Activated CD4-positive, alpha-beta T cell treated with anti-CD3 and anti-CD28 coated beads, Interleukin-10, Interleukin-2, amounts not matched to agents 100 ng/mL and 50 ng/mL, durations not matched to agents 16 hours and 8 hours (primary cell): Measurements from ENCODE around the gene CNPY1.
"Not testable (repeated sequence)": the region's sequence is repeated elsewhere in the genome, so short reads cannot be mapped to it uniquely, and the experiment has no call there.

Source experiments
- DNase-seq: peaks from one replicate; pipeline ENCODE4 v3.0.0-alpha.2; 2020

CNPY1 gene

DNA sequence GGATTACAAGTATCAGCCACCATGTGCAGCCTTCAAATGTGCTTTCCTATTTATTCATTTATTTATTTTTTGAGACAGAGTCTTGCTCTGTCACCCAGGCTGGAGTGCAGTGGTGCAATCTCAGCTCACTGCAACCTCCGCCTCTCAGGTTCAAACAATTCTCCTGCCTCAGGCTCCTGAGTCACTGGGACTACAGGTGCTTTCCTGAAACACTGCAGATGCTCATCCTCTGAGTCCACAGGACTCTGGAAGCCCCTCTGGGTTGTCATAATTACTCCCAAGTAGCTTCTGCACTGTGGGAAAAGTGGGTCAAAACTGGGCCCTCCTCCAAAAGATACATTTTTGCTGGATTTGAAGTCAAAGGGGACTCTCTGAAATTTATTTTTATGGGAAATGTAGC, at the start of gene CNPY1:
Gene CNPY1, minus strand, starts transcription at position 111 of the 400 bp plus-strand sequence. CDS start 630 bp downstream, outside the sequence.
- DNase-seq, result not testable (repeated sequence)

DNA sequence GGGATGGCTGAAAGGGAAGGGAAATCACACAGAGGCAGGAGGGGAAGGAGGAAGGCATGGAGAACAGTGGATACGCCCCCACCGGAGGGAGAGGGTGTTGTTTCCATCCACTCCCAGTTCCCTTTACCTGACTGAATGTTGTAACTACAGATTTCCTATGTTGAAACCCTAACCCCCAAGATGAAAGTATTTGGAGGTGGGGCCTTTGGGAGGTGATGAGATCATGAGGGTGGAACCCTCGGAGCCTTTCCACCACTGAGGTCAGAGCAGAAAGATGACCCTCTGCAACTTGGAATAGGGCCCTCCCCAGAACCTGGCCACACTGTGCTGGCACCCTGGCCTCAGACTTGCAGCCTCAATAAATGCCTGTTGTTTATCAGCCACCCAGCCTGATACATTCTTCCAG, 48.6 kb upstream of the CNPY1 start:
- no peak for DNase-seq

DNA sequence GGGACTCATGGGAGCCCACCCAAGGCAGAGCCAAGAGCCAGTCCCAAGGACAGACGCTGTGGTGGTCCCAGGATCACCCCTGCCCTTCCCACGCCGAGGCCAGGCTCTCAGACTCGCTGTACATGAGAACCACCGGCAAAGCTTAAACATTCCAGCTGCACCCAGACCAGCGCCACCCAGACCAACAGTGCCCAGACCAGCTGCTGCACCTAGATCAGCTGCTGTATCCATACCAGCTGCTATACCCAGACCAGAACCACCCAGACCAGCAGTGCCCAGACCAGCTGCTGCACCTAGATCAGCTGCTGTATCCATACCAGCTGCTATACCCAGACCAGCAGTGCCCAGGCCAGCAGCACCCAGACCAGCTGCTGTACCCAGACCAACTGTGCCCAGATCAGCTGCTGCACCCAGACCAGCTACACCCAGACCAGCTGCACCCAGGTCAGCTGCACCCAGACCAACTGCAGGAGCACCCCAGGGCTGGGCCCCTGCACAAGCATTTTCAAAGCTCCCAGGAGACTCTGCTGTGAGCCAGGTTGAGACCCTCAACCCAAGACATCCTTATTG, 47.9 kb upstream of the CNPY1 start:
- DNase-seq, result no peak

DNA sequence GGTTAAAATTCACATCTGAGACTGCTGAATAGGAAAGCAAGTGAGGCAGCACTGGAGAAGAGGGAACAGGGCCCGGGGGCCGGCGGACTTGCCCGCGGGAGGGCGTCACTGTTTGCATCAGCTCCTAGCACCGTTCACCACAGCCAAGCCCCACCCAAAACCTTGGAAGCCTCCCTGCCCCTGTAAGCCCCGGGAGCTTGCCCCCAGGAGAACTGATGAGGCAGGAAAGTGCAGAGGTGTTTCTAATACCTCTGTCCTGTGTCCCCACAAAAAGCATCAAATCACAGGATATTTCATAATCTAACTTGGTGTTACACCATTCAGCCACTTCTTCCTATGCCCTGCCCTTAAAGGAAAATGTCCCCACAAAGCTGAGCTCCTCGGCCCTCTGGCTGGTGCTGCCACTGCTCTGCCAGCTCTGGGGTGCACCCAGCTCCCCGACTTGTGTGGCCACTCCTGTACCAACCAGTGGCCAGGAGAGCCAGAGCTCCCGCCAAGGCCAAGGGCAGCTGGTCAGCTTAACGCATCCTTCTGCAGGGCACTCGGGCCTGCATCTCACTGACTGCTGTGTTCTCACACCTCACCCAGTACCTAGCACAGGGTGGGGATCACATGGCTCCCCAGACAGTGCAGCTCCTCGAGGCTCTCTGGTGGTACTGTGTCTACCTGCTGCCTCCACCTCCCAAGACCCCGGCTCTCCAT, 47.3 kb upstream of the CNPY1 start:
- no peak for DNase-seq

DNA sequence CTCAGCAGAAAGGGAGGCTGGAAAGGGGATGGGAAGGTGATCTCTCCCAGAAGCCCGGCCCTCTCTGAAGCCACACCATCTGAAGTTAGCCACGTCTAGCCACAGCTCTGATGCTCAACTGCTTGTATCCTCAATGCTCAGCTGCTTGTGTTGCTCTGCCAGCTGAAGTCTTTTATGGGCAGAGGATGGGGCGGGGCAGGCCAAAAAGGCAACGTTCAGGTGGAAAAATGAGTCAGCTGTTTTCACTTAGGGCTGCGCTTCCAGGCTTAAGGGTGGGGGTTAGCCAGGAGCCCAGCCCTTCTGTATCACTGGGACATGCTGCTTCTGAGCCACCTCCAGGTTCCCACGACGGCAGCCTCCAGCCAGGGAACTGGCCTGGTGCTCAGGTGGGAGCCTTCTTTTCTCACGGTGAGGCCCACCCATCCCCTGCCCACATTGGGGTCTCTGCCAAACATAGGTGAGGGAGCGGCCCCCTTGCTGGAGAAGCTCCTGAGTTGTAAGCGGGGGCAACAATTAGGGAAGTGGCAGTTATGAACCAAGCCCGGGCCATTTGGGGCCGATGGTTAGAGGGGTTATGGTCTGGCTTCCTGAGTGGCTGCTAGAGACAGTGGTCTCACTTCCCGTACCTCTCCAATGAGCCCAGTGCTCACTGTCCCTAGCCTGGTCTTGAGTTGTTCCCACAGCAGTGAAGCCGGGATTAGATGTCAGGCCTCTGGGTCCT, 44.9 kb upstream of the CNPY1 start:
- peak; percentile 51 for DNase-seq

DNA sequence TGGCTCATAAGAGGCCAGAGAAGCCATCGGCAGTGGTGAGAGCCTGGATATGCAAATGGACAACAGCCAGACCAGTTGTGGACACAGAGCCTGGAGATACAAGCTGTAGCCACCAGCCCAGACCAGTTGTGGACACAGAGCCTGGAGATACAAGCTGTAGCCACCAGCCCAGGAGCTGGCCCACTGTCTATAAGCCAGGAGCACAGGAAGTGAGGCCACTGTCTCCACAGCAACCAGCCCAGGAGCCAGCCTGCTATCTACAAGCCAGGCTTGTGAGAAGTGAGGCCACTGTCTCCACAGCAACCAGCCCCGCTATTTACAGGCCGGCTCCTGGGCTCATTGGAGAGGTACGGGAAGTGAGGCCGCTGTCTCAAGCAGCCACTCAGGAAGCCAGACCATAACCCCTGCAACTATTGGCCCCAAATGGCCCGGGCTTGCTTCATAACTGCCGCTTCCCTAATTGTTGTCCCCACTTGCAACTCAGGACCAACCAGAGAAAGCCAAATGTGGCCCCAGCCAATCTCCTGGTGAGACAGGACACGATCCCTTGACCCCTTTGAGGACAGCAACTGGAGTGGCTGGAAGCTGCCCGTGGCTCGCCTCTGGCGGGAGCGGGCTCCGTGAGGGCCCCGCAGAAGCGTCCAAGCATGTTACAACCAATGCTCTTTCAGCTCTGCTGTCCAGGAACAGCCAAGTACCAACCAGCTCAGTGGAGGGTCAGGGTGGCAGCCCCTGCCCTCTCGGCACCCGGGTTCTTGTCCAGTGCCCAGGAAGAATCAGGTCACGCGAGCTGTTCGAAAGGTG, 44.1 kb upstream of the CNPY1 start:
- peak; percentile 34 for DNase-seq

DNA sequence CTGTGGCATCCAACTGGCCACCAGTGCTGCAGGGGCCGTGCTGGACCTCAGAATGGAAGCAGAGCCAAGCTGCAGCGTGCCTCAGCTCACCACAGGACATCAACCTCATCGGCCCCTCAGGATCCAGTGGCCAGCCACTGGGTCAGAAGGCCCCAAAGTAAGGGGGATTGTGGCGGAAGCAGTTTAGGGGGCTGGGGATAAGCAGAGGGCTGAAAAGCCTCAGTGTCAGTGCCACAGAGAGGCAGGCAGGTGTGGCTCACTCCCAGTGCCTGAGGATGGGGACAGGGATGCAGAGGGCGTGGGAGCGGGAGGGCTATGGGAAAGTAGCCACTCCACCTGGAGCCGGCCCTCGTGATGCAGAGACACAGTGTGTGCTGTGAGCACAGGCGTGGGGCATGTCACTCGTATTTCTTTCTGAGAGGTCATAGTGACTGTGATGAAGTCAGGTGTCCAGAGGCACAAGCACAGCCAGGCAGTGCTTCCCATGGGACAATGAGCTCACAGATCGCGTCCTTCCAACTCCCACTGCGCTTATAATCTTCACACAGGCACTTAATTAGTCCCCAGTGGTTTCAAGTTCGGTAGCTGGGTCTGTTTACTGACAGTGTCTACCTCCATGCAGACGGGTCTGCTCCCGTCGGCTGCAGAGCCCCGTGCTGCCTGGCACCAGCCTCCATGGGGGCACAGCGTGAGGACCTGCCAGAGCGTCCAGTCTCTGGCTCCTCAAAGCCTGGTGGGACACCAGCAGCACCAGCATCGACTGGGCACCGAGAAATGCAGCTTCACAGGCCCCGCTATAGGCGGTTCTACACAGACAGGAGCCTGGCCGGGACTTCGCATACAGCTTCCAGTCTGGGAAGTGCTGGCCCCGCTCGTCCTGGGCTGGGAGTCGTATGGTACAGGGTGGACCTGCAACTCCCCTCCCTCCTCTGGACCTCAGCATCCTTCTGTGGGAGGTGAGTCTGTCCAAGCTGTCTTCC, 42.9 kb upstream of the CNPY1 start:
- no peak for DNase-seq

DNA sequence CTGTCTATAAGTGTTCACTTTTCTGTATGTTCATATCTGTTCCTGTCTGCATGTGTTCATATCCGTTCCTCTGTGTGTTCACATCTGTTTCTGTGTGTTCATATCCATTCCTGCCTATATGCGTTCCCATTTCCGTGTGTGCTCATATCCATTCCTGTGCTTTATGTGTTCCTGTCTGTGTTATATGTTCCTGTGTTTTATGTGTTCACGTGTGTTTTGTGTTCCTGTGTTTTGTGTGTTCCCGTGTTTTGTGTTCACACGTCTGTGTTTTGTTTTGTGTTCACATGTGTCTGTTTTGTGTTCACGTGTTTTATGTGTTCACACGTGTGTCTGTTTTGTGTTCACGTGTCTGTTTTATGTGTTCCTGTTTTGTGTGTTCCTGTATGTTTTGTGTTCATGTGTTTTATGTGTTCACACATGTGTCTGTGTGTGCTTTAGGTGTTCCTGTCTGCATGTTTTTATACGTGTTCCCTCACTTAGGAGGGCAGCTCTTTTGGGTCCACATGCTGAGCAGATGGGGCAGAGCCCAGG, 42.2 kb upstream of the CNPY1 start:
- no peak for DNase-seq

DNA sequence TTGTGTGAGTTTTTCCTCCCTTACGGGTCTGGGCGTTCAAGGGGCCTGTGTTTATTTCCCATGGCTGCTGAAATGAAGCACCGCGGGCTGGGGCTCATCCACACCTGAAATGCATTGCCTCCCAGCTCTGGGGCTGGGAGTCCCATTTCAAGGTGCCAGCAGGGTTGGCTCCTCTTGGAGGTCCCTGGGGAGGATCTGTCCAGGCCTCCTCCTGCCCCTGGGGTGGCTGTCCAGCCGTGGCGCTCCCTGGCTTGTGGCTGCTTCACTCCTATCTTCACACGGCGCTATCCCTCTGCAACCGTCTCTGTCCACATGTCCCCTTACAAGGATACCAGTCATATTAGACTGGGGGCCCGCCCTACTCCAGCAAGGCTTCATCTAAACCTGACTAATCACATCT, 41.1 kb upstream of the CNPY1 start:
- no peak for DNase-seq

DNA sequence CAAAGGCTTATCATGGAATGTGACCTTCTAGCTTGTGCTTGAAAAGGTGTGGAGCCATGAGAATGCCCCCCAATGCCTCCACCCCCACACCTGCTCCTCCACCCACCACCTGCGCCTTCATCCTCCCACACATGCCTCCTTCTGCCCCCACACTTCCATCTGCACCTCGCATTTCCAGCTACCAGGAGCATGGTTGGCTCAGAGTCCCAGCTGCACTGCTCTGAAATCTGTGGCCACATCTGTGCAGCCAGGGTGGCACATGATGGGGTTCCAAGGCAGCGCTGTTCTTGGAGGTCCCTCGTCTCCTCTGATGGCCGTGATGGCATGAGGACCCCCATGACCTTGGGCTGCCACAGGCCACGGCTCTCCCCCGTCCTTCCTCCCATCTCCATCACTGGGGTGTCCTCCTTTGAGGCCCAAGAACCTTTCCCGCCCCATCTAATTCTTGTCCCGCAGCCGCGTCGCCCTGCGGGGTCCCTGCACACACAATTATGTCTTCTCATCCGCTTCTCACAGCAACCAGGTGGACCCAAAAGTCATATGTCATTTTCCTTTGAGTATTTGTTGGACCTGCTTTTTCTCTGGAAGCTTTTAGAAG, 40.6 kb upstream of the CNPY1 start:
- no peak for DNase-seq

DNA sequence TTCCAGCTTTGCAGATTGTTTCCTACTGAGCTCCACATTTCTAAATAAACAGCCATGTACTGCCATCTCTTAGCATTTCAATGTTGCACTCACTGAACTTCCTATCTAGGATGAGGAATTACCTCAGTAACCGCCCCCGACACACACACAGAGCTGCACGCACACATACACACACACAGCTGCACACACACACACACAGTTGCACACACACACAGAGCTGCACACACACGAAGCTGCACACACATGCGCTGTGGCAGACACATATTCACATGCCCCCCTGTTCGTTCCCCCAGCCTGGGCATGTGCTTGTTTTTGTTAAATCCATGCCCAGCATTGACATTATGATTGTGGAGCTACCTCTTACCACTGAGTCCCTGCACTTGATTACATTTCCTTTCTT, 39.6 kb upstream of the CNPY1 start:
- no peak for DNase-seq

DNA sequence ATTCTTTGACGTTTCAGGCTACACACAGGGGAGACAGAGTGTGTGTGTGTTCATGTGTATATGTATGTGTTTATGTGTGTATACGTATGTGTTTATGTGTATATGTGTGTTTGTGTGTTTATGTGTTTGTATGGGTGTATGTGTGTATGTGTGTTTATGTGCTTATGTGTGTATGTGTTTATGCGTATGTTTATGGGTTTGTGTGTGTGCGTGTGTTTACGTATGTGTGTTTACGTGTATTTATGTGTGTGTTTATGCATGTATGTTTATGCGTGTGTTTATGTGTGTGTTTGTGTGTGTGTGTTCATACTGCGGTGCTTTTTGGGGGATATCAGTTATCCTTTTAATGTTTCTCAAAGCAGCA, 39.2 kb upstream of the CNPY1 start:
- no peak for DNase-seq

DNA sequence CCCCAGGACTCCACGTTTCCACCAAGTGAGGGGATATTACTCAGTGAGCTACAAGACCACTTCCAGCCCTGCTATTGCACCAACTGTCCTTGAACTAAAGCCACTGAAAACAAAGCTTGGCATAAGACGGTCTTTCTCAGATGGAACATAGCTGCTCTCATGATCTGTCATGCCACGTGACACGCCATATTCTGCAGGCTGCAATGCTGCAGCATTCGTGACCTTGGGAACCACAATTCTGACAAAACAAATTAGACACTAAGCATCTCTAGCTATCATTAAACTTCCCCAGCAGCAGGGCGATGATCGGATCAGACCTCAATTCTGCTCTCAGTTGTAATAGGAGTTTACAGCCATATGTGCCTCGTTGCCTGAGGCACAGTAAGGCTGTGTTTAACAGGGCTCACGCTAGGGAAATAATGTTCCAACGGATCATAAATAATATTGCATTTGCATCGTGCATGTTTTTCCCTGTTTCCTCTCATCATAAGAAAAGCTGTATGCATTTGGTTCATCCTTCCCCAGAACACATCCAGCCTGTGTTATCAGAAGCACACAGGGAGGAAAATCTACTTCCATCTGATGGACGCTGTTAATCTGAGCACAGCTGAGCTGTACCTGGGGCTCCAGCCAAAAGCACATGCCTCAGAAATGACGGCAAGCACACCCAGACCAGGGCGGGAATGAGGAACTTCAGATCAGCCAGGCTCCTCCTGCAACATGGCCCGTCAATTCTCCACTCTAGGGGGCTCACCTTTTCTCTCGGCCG, 38.6 kb upstream of the CNPY1 start:
- no peak for DNase-seq

DNA sequence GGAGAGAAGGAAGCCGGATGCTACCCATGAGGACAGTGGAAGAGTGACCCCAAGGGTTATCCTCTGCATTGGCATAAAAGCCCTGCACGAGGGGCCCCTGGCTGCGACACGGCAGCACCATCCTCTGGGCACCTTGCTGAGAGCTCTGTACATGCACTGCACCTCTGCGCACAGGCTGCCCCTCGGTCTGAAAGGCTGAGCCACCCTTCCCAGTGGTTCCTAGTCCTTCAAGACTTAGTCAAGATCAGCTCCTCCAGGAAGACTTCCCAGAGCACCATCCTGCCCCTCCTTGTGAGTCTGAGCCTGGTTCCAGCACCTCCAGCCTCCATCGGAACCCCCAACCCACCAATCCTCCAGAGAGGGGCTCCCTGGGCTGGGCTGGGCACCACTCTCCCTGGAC, 37.9 kb upstream of the CNPY1 start:
- no peak for DNase-seq

DNA sequence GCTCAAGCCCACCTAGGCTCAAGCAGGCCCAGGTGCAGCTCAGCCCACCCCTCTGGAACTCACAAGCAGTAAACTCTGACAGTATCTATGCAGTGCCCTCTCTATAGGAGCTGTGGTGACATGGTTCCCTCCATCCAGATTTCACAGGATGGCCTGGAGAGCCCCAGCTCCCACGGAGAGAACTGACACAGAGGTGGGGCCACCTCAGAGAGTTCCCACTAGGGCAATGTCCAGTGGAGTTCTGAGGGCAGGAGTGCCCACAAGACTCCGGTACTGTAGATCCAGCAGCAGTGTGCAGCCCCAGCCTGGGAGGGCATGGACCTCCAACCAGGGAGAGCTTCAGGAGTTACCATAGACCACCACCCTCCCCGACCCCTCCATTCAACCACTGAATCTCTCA, 37.3 kb upstream of the CNPY1 start:
- DNase-seq, result no peak

DNA sequence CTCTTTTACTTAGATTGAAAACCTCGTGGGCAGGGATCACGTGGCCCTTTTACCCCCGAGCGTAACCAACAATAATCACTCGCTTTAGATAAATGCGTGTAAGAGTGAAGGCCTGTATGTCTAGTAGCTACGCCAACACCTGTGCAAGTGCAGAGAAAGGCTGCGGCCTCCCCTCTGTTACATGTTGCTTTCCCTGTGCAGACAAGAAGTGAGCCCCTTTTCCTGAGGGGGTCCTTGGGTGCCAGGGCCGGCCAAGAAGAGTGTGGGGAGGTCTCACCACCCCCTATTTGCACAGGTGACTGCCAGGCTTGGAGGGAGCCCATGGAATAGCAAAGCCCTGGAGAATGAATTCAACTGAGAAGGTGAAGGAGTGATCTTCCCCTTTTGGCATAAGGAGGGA, 35.6 kb upstream of the CNPY1 start:
- no peak for DNase-seq

DNA sequence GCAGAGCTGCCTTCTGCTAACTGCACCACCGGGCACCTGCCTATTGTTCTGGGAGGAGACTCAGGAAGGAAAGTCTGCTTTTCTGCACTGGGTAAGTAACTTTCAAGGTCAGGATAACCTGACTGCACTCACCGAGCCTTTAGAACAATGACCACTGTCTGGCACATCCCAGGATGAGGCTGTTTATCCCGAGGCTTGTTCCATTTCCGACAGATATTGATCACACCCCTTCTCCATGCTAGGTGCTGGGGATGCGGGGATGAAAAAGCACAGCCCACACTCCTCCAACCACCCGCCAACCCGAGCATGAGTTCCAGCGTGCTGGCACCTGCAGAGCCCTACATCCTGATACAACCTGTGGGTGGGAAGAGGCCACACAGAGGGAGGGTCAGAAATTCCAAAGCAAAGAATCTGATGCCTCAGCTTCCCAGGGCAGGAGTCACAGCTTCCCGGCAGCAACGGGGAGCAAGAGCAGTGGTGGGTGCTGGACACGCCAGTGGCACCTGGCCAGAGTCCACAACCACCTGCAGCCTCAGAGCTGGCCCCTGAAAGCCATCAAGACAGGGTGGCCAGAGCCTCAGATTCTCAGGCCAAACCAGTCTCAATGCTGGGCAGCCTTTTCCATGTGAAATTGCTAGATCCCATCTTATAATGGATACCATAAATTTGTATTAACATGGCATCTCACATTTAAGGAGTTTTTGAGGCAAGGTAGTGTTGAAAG, 34.9 kb upstream of the CNPY1 start:
- DNase-seq, result no peak

DNA sequence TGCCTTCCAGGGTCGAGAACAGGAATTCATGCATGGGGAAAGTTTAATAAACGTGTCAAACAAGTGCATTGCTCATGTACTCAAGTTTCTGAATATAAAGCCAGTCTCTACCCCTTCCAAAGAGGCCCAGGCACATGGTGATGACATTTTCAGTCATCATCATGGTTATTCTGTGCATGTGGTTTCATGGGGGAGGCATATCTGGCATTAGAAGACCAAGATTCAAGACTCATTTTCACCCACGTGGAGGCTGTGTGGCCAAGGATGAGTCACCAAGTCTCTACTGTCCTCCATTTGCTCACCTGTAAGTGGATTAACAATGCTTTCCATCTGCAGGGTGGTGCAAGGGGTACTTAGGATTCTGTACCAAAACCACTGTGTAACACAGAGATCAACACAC, 34.0 kb upstream of the CNPY1 start:
- peak; percentile 50 for DNase-seq

DNA sequence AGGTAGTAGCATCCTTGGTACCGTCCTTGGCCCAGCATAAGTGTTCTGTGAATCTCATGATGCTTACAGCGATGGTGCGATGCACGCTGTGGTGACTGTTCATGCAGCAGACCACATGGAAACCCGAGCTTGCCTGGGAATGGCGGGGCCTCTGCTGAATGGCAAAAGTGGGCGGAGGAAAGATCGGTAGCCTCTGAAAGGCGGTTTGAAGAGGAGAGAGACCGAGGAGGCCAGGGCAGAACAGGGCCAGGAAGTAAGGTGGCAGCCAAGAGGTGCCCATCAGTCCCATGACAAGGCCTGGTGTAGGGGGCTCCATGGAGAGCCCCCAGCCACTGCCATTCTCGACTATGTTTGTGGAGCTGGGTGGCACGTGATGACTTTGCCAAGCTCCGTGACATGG, 33.2 kb upstream of the CNPY1 start:
- no peak for DNase-seq

DNA sequence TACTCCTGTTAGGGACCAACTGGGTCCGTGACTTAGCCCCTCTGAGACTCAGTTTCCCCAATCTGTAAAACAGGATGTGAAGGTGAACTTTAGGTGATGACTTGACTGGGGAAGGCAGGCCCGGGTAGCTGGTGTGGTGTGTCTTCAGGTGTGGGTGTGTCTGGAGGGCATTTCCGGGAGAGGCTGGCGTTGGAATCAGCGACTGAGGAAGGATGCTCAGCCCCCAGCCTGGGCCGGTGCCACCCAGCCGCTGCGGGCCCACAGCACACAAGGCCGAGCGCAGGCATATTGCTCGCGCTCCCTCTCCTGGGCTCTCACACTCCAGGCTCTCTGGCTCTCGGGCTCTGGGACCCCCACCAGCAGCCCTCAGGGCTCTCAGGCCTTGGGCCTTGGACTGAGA, 31.7 kb upstream of the CNPY1 start:
- no peak for DNase-seq
